H9 (cell line): ENCODE measurements around the gene LATS2. TPM values are rescaled to one million over a fixed set of nuclear protein-coding genes. Genes with fewer than 3 reads are reported as not detected.

Source experiments
- DNase-seq: peaks from one replicate; pipeline ENCODE4 v3.0.0-alpha.2; 2017
- H2AFZ ChIP-seq: one replicate; pipeline ENCODE4 v1.6.1; 2013; ENCODE audit warnings: mild to moderate bottlenecking, low read length, control low read depth, moderate library complexity
- H2AK5ac ChIP-seq: 2 replicates; pipeline ENCODE4 v1.6.1; 2013; ENCODE audit warnings: low read length, control low read depth, mixed read lengths; ENCODE audit not compliant: insufficient read length
- H2BK120ac ChIP-seq: one replicate; pipeline ENCODE4 v1.6.1; 2013; ENCODE audit warnings: low read depth, mild to moderate bottlenecking, low read length, control low read depth, inconsistent platforms; ENCODE audit not compliant: poor library complexity, severe bottlenecking
- H2BK12ac ChIP-seq: 2 replicates; pipeline ENCODE4 v1.6.1; 2013; ENCODE audit warnings: low read length, control low read depth, mixed read lengths, low read depth; ENCODE audit not compliant: insufficient read length
- H2BK15ac ChIP-seq: 2 replicates; pipeline ENCODE4 v1.6.1; 2013; ENCODE audit warnings: low read depth, low read length, control low read depth
- H2BK20ac ChIP-seq: one replicate; pipeline ENCODE4 v1.6.1; 2013; ENCODE audit warnings: low read depth, mild to moderate bottlenecking, low read length, control low read depth, inconsistent platforms; ENCODE audit not compliant: poor library complexity, severe bottlenecking
- H2BK5ac ChIP-seq: 2 replicates; pipeline ENCODE4 v1.6.1; 2013; ENCODE audit warnings: low read length, control low read depth, mixed read lengths; ENCODE audit not compliant: insufficient read length
- H3K14ac ChIP-seq: 2 replicates; pipeline ENCODE4 v1.6.1; 2013; ENCODE audit warnings: low read length, control low read depth; ENCODE audit not compliant: insufficient read depth
- H3K18ac ChIP-seq: 2 replicates; pipeline ENCODE4 v1.6.1; 2013; ENCODE audit warnings: low read depth, mild to moderate bottlenecking, mixed read lengths, low read length, control low read depth; ENCODE audit not compliant: insufficient read length
- H3K23ac ChIP-seq: 2 replicates; pipeline ENCODE4 v1.6.1; 2013; ENCODE audit warnings: low read length, control low read depth, mixed read lengths, low read depth; ENCODE audit not compliant: insufficient read length
- H3K23me2 ChIP-seq: 2 replicates; pipeline ENCODE4 v1.6.1; 2013; ENCODE audit warnings: low read depth, mild to moderate bottlenecking, mixed read lengths, low read length, control low read depth; ENCODE audit not compliant: insufficient read length, poor library complexity, severe bottlenecking
- H3K27ac ChIP-seq: 2 replicates; pipeline ENCODE4 v1.5.1; 2013; ENCODE audit warnings: low read length, control low read depth, mixed read lengths, low read depth; ENCODE audit not compliant: insufficient read length
- H3K27me3 ChIP-seq: 2 replicates; pipeline ENCODE4 v1.6.1; 2013; ENCODE audit warnings: low read length, control low read depth, inconsistent platforms; ENCODE audit not compliant: insufficient read depth
- H3K4ac ChIP-seq: 2 replicates; pipeline ENCODE4 v1.6.1; 2013; ENCODE audit warnings: low read depth, mild to moderate bottlenecking, control low read depth, inconsistent platforms, low read length, moderate library complexity
- H3K4me1 ChIP-seq: 2 replicates; pipeline ENCODE4 v1.6.1; 2013; ENCODE audit warnings: low read length, control low read depth, inconsistent platforms; ENCODE audit not compliant: insufficient read depth
- H3K4me2 ChIP-seq: 2 replicates; pipeline ENCODE4 v1.6.1; 2013; ENCODE audit warnings: low read length, control low read depth, mixed read lengths; ENCODE audit not compliant: insufficient read length, insufficient read depth
- H3K56ac ChIP-seq: 2 replicates; pipeline ENCODE4 v1.6.1; 2013; ENCODE audit warnings: low read depth, mild to moderate bottlenecking, mixed read lengths, low read length, control low read depth; ENCODE audit not compliant: insufficient read length
- H3K79me1 ChIP-seq: 2 replicates; pipeline ENCODE4 v1.6.1; 2013; ENCODE audit warnings: low read depth, mild to moderate bottlenecking, moderate library complexity, low read length, control low read depth, inconsistent platforms; ENCODE audit not compliant: insufficient read depth, poor library complexity, severe bottlenecking
- H3K79me2 ChIP-seq: 2 replicates; pipeline ENCODE4 v1.6.1; 2013; ENCODE audit warnings: low read length, control low read depth, inconsistent platforms; ENCODE audit not compliant: insufficient read depth
- H3K9ac ChIP-seq: 2 replicates; pipeline ENCODE4 v1.6.1; 2013; ENCODE audit warnings: low read length, control low read depth, mixed read lengths; ENCODE audit not compliant: insufficient read length; ENCODE audit errors: extremely low read depth
- H3K9me3 ChIP-seq: one replicate; pipeline ENCODE4 v1.6.1; 2013; ENCODE audit warnings: low read depth, low read length, inconsistent platforms; ENCODE audit not compliant: control insufficient read depth
- H3T11ph ChIP-seq: one replicate; pipeline ENCODE4 v1.6.1; 2013; ENCODE audit warnings: mild to moderate bottlenecking, low read length, control low read depth, inconsistent platforms
- H4K20me1 ChIP-seq: one replicate; pipeline ENCODE4 v1.6.1; 2013; ENCODE audit not compliant: control insufficient read depth, insufficient read length, insufficient read depth
- H4K5ac ChIP-seq: 2 replicates; pipeline ENCODE4 v1.6.1; 2013; ENCODE audit warnings: low read depth, mild to moderate bottlenecking, mixed read lengths, low read length, control low read depth; ENCODE audit not compliant: insufficient read length
- H4K8ac ChIP-seq: replicated peaks from 2 replicates; pipeline ENCODE4 v1.6.1; 2013; ENCODE audit warnings: low read length, control low read depth, mixed read lengths, low read depth; ENCODE audit not compliant: insufficient read length
- H4K91ac ChIP-seq: 2 replicates; pipeline ENCODE4 v1.6.1; 2013; ENCODE audit warnings: low read depth, mild to moderate bottlenecking, moderate library complexity, mixed read lengths, low read length, control low read depth; ENCODE audit not compliant: insufficient read length
- H3K27ac Mint-ChIP-seq, 3 experiments: 2 replicates in 2 of 3; 3 replicates in 1 of 3; pipeline ENCODE4 v1.8.0; 2020 to 2021; ENCODE audit warnings: mixed read lengths in 3 of 3, mild to moderate bottlenecking in 1 of 3, moderate library complexity in 1 of 3
- H3K27me3 Mint-ChIP-seq: 2 replicates; pipeline ENCODE4 v1.8.0; 2021; ENCODE audit warnings: low read depth, mild to moderate bottlenecking, moderate library complexity, mixed read lengths
- H3K36me3 Mint-ChIP-seq, 3 experiments: 2 replicates in 2 of 3; 3 replicates in 1 of 3; pipeline ENCODE4 v1.8.0; 2020 to 2021; ENCODE audit warnings: low read depth in 3 of 3, mixed read lengths in 3 of 3; ENCODE audit not compliant: insufficient read depth in 1 of 3
- H3K4me1 Mint-ChIP-seq, 2 experiments: 2 replicates each; pipeline ENCODE4 v1.8.0; 2020; ENCODE audit warnings: mixed read lengths in 2 of 2
- H3K4me3 Mint-ChIP-seq, 2 experiments: 2 replicates in 1 of 2; 3 replicates in 1 of 2; pipeline ENCODE4 v1.8.0; 2020 to 2021; ENCODE audit warnings: mild to moderate bottlenecking in 2 of 2, mixed read lengths in 2 of 2, moderate library complexity in 1 of 2
- H3K9me3 Mint-ChIP-seq, 2 experiments: 2 replicates in 1 of 2; 3 replicates in 1 of 2; pipeline ENCODE4 v1.8.0; 2020; ENCODE audit warnings: mild to moderate bottlenecking in 2 of 2, mixed read lengths in 2 of 2, moderate library complexity in 1 of 2
- CTCF ChIP-seq: fragments of 200-600 bp; sonication (generic); conservative IDR thresholded peaks from 3 replicates; pipeline ENCODE4 v1.8.0; 2021; ENCODE audit warnings: antibody characterized with exemption, mild to moderate bottlenecking
- WGBS: extraction: QIAGEN DNeasy Blood & Tissue Kit; methylation state at CpG from one replicate; pipeline ENCODE4 v1.1.7; 2013; ENCODE audit warnings: missing lambda C conversion rate, low lambda C conversion rate, mixed read lengths; ENCODE audit not compliant: insufficient read length; ENCODE audit errors: extremely low coverage; 5-methylcytosine and 5-hydroxymethylcytosine counted together
- total RNA-seq: library from RNA; stranded (reverse); gene quantifications from 2 replicates; pipeline ENCODE4 v1.2.1, GENCODE V29; 2021

LATS2 gene
- total RNA-seq, 1 experiment from 2014 or later: 20.0 TPM

- no peaks in the 10 kb centered on the region for H3K9me3 ChIP-seq
- H3K4me3 Mint-ChIP-seq: no peak overlapping the region
- no peak overlapping the region for H3K18ac ChIP-seq
- TF ChIP-seq CTCF: no peak
- H2AFZ ChIP-seq: no peak overlapping the region
- no peak overlapping the region for H2BK20ac ChIP-seq
- no peak overlapping the region for H4K91ac ChIP-seq
- H2BK5ac ChIP-seq: no peak overlapping the region
- no peaks in the 10 kb centered on the region for H3K23me2 ChIP-seq
- H4K20me1 ChIP-seq: no peaks in the 10 kb centered on the region
- H3K36me3 Mint-ChIP-seq: peaks cover 2 to 10% (median 4%) of the 10 kb centered on the region in 3 experiments; a peak in 6 of 7 replicates
- WGBS: no CpG with 5 or more reads among the region's 11 CpGs
- no peaks in the 10 kb centered on the region for H3K27me3 ChIP-seq
- no peak overlapping the region for H3K56ac ChIP-seq
- H3K14ac ChIP-seq: no peak overlapping the region; the same call in 1 of the 2 replicates
- no peak overlapping the region for H2BK120ac ChIP-seq
- no peak overlapping the region for H2BK15ac ChIP-seq
- H3K4me1 Mint-ChIP-seq: peaks cover 15 to 27% of the 10 kb centered on the region in 2 experiments
- no peak overlapping the region for H3K27ac ChIP-seq
- no peak overlapping the region for H3T11ph ChIP-seq
- H3K4ac ChIP-seq: no peak overlapping the region
- peaks cover 0 to 2% of the 10 kb centered on the region in 2 experiments; a peak in 1 of 5 replicates for H3K9me3 Mint-ChIP-seq
- H3K79me1 ChIP-seq: peaks cover 13% of the 10 kb centered on the region
- H2AK5ac ChIP-seq: no peak overlapping the region
- H4K8ac ChIP-seq: no peak overlapping the region
- no peak overlapping the region for H3K9ac ChIP-seq
- no peak overlapping the region for H4K5ac ChIP-seq
- no peak overlapping the region for H2BK12ac ChIP-seq
- H3K4me1 ChIP-seq: peaks cover 4% of the 10 kb centered on the region
- H3K79me2 ChIP-seq: peaks cover 22% of the 10 kb centered on the region; the same call in 1 of the 2 replicates
- no peak overlapping the region for H3K4me2 ChIP-seq
- DNase-seq: no peak
- H3K23ac ChIP-seq: no peak overlapping the region
- no peaks in the 10 kb centered on the region for H3K27me3 Mint-ChIP-seq
- peak overlapping the region; percentile 27 to 78 (median 74); a peak in 5 of 7 replicates for H3K27ac Mint-ChIP-seq
These were observed 55.0 kb downstream of the LATS2 start for GRCh38 chr13:21006141-21007005.
